ENCODE measurements around the gene BRMS1L.

DNA sequence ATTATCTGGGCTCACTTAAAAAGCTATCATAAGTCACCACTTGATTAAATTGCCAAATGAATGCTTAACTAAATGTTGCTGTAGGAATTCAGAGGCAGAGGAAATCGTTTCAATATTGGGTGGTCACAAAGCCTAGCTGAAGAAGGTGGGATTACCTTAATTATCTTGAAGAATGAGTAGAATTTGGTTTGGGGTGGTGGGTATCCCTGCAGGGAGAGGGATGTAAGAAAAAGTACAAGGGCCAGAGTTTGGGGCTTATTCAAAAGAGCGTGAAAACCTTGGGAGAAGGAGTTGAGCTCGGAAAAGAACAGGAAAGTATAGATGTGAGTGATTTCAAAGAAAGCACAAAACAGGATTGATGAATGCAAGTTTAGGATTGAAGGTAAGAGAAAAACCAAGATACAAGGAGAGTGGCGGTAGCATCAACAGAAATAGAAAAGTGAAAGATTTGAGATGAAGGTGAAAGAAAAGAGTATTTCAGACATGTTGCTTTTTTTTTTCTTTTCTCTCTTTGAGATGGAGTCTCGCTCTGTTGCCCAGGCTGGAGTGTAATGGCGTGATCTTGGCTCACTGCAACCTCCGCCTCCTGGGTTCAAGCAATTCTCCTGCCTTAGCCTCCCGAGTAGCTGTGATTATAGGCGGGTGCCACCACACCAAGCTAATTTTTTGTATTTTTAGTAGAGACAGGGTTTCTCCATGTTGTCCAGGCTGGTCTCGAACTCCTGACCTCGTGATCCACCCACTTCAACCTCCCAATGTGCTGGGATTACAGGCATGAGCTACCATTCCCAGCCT, 1.7 kb downstream of the BRMS1L start:
- TF ChIP-seq, protein P1, sequence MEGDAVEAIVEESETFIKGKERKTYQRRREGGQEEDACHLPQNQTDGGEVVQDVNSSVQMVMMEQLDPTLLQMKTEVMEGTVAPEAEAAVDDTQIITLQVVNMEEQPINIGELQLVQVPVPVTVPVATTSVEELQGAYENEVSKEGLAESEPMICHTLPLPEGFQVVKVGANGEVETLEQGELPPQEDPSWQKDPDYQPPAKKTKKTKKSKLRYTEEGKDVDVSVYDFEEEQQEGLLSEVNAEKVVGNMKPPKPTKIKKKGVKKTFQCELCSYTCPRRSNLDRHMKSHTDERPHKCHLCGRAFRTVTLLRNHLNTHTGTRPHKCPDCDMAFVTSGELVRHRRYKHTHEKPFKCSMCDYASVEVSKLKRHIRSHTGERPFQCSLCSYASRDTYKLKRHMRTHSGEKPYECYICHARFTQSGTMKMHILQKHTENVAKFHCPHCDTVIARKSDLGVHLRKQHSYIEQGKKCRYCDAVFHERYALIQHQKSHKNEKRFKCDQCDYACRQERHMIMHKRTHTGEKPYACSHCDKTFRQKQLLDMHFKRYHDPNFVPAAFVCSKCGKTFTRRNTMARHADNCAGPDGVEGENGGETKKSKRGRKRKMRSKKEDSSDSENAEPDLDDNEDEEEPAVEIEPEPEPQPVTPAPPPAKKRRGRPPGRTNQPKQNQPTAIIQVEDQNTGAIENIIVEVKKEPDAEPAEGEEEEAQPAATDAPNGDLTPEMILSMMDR (IDR thresholded peaks at IDR 0.05): no peak
- no peak for TF ChIP-seq POLR2A (IDR thresholded peaks at IDR 0.05)

Data from testis (tissue), 2 donors.